GM21723 (cell line): ENCODE data around the gene ANKMY1.

Experiments used
- ATAC-seq: cut with Tn5 transposase; IDR thresholded peaks from one replicate; pipeline ENCODE4 v1.9.1; 2021; ENCODE audit warnings: mild to moderate bottlenecking, moderate library complexity; ENCODE audit not compliant: unreplicated experiment

ANKMY1 gene

GRCh38 chr2:240557808-240558207 is at the start of gene ANKMY1:
Gene ANKMY1 (minus strand): TSS chr2:240557988. CDS start chr2:240557335, 653 bp downstream.
- ATAC-seq, result no peak

GRCh38 chr2:240605867-240606743 is 48.3 kb upstream of the ANKMY1 start:
- ATAC-seq, result no peak

- ATAC-seq, result no peak
Measured at GRCh38 chr2:240604939-240605716, 47.3 kb upstream of the ANKMY1 start.

- no peak for ATAC-seq
Measured at GRCh38 chr2:240604291-240604938, 46.6 kb upstream of the ANKMY1 start.

GRCh38 chr2:240603846-240604245 is 46.1 kb upstream of the ANKMY1 start:
- no peak for ATAC-seq

DNA sequence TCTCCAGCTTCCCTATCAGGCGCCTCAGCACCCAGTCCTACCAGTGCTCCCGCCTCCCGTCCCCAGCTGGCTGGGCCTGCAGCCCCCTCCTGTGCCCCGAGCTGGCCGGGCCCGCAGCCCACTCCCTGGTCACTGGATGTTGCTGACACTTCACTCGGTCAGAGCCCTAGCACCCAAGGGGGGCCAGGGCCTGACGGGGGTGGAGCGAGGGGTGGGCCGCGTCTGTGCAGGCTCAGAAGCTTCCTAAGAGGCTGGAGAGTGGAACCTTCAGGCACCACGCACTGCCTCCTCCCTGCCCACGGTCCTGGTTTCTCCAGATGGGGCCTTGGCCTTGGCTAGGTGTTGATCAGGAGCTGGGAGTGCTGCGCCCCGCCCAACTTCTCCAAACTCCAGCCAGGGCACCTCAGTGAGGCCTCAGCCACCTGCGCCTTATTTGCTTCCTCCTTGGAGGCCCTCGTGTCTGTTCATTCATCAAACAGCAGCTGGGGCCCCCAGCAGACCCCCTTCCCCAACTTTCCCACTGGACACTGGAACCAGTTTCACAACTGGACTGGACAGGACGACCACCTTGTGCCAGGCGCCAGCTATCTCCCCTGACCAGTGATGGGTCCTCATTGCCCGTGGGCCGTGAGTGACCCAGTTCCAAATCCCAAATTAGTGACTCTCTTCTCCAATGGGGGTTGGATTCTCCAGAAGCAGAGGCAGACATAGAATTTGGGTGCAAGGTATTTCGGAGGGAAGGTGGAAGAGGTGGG is 45.5 kb upstream of the ANKMY1 start:
- ATAC-seq, result no peak

- no peak for ATAC-seq
Measured at GRCh38 chr2:240602266-240603050, 44.7 kb upstream of the ANKMY1 start.

- ATAC-seq, result no peak
Measured at GRCh38 chr2:240601831-240602160, 44.0 kb upstream of the ANKMY1 start.

DNA sequence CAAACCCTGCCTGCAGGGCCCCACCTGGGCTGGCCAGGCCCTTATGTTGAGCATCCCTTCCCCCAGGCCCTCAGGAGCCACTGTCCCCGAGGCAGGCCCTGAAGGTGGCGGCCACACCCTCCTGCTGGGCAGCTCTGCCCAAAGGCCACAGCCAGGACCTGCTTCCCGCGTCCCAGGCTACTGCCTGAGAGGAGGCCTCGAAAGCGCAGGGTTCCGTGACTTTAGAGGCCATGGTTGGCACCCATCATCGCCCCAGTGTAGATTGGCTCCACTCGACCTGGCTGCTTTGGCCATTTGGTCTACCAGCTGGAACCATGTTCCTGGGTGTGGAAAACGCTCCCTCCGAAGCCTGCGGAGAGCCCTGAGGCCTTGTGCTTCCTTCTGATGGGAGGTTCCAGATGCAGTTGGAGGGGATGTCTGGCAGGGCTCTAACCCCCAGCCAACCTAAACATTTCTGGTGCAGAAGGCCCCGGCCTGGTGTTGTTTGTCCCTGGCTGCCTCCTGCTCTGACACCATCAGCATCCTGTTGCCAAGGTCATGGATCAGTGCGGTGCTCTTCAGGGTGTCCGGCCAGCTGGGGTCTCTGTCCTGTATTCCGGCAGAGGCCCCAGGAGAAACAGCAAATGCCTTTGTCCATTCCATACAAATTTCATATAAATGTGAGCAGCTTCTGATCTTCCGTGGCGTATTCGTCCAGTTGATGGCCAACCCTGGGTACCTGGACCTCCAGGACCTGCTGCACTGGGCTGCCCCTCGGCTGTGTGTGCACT is 43.5 kb upstream of the ANKMY1 start:
- ATAC-seq, result no peak

DNA sequence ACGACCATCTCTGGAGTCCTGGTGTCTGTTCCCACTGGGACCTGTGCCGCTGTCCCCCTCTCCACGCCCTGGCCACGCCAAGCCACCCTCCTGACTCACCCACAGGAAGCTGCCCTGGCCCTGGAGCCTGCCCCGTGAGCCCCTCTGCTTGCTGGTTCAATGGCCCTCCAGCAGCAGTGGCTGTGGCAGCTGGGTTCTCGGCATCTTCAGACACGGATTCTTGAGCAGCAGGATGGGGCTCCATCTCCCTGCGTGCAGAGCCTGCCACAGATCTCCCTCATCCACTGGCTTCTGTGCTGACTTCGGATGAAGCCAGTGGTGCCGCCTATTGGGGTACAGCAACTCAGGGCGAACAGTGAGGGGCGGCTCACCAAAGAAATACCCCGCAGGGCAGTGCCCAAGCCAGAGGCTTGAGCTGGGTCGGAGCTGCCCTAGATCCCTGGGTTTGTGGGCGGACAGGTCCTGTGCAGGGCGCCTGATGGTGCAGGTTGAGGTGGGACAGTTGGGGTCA is 42.7 kb upstream of the ANKMY1 start:
- ATAC-seq, result no peak

GRCh38 chr2:240599141-240599583 is 41.4 kb upstream of the ANKMY1 start:
- no peak for ATAC-seq

- ATAC-seq, result no peak
Measured at GRCh38 chr2:240598311-240598911, 40.6 kb upstream of the ANKMY1 start.

- no peak for ATAC-seq
Measured at GRCh38 chr2:240597419-240598181, 39.8 kb upstream of the ANKMY1 start.

- no peak for ATAC-seq
Measured at GRCh38 chr2:240597054-240597418, 39.2 kb upstream of the ANKMY1 start.

GRCh38 chr2:240596491-240596931 is 38.7 kb upstream of the ANKMY1 start:
- no peak for ATAC-seq

GRCh38 chr2:240596080-240596460 is 38.3 kb upstream of the ANKMY1 start:
- ATAC-seq, result no peak

- no peak for ATAC-seq
Measured at GRCh38 chr2:240595381-240596079, 37.7 kb upstream of the ANKMY1 start.
